K562 (cell line): ENCODE measurements around the gene TLX2. TPM values are rescaled to one million over a fixed set of nuclear protein-coding genes. Genes with fewer than 3 reads are reported as not detected.

Experiments
- CEBPG ChIP-seq, 3 experiments: fragments of 200-800 bp in 1 of 3; sonication (Bioruptor generic) in 1 of 3; sonication (generic) in 1 of 3; formaldehyde crosslinking in 1 of 3; IDR thresholded peaks in 2 of 3; conservative IDR thresholded peaks in 1 of 3; 2 replicates each; pipeline versions ENCODE4 v1.6.1 to v1.8.0; 2016 to 2022; ENCODE audit warnings: missing compliant biosample characterization in 2 of 3, missing genetic modification characterization in 2 of 3, mild to moderate bottlenecking in 1 of 3, missing genetic modification reagents in 1 of 3
- CTBP1 ChIP-seq: fragments of 450-650 bp; IDR thresholded peaks from 2 replicates; pipeline ENCODE4 v1.6.1; 2016; ENCODE audit warnings: borderline replicate concordance
- ELF2 ChIP-seq: fragments of 250-450 bp; sonication (Bioruptor Pico); IDR thresholded peaks from 2 replicates; pipeline ENCODE4 v1.5.0; 2021; ENCODE audit warnings: mild to moderate bottlenecking
- FOXM1 ChIP-seq, 2 experiments: fragments of 450-650 bp in 1 of 2; sonication (generic) in 1 of 2; formaldehyde crosslinking in 1 of 2; IDR thresholded peaks; 2 replicates each; pipeline versions ENCODE4 v1.6.1 to v1.9.0; 2017 to 2022; ENCODE audit warnings: low read depth in 2 of 2, mild to moderate bottlenecking in 2 of 2, missing genetic modification reagents in 1 of 2, moderate library complexity in 1 of 2
- MYC ChIP-seq, 2 experiments: fragments of 250-450 bp in 1 of 2; sonication (Bioruptor Pico) in 1 of 2; IDR thresholded peaks; 2 replicates each; pipeline versions ENCODE4 v1.5.1 to v1.6.1; 2012 to 2021; ENCODE audit warnings: low read depth in 2 of 2, borderline replicate concordance in 1 of 2, improper control_type of control experiment in 1 of 2, low read length in 1 of 2, mild to moderate bottlenecking in 1 of 2, moderate library complexity in 1 of 2
- NCOA2 ChIP-seq, 2 experiments: fragments of 450-650 bp; IDR thresholded peaks; 2 replicates each; pipeline ENCODE4 v1.6.1; 2018; ENCODE audit warnings: mild to moderate bottlenecking in 2 of 2, moderate library complexity in 1 of 2; ENCODE audit not compliant: partially characterized antibody in 2 of 2
- NEUROD1 ChIP-seq: fragments of 150-350 bp; IDR thresholded peaks from 2 replicates; pipeline ENCODE4 v1.6.1; 2014; ENCODE audit warnings: borderline replicate concordance, low read length, low read depth; ENCODE audit not compliant: partially characterized antibody
- POLR3G ChIP-seq: IDR thresholded peaks from 2 replicates; pipeline ENCODE4 v1.6.1; 2011; ENCODE audit not compliant: insufficient read length, insufficient replicate concordance; ENCODE audit errors: extremely low read depth
- RFX1 ChIP-seq: fragments of 450-650 bp; IDR thresholded peaks from 2 replicates; pipeline ENCODE4 v1.6.1; 2016; ENCODE audit warnings: mild to moderate bottlenecking, moderate library complexity
- SMARCE1 ChIP-seq: fragments of 450-650 bp; IDR thresholded peaks from 2 replicates; pipeline ENCODE4 v1.7.1; 2016; ENCODE audit warnings: mild to moderate bottlenecking
- TEAD1 ChIP-seq, 2 experiments: fragments of 450-650 bp in 1 of 2; sonication (generic) in 1 of 2; formaldehyde crosslinking; IDR thresholded peaks; 2 replicates each; pipeline versions ENCODE4 v1.4.0 to v1.8.0; 2020 to 2022; ENCODE audit warnings: mild to moderate bottlenecking in 2 of 2, missing genetic modification reagents in 1 of 2
- ZKSCAN1 ChIP-seq: fragments of 150-350 bp; IDR thresholded peaks from 2 replicates; pipeline ENCODE4 v1.6.1; 2016; ENCODE audit warnings: low read depth, low read length
- ZNF165 ChIP-seq: fragments of 250-450 bp; sonication (Bioruptor Pico); IDR thresholded peaks from 2 replicates; pipeline ENCODE4 v1.4.0; 2020; ENCODE audit warnings: borderline replicate concordance
- polyA plus RNA-seq, 8 experiments: library from polyadenylated mRNA; depleted of rRNA in 4 of 8; stranded (reverse) in 5 of 8; unstranded in 3 of 8; fragments of >200 nt; fragmentation: Nextera tagmentation in 2 of 8; fragmentation: Illumina TruSeq in 1 of 8; extraction: Ambion mirVana in 2 of 8; extraction: Trizol in 1 of 8; gene quantifications; 2 replicates each; pipeline versions ENCODE4 v1.2.1 to v1.2.3, GENCODE V29; 2011 to 2014; ENCODE audit warnings: inconsistent platforms in 1 of 8, missing spikeins in 1 of 8
- total RNA-seq, 7 experiments: library from RNA; depleted of rRNA in 6 of 7; stranded (reverse); fragments of >200 nt in 6 of 7; fragmentation: Illumina TruSeq in 2 of 7; extraction: Trizol in 2 of 7; gene quantifications; 2 replicates each; pipeline versions ENCODE4 v1.2.1 to v1.2.3, GENCODE V29; 2011 to 2021; ENCODE audit warnings: low replicate concordance in 1 of 7
- TF ChIP-seq, protein P1 (sequence below): sonication (generic); formaldehyde crosslinking; IDR thresholded peaks from 2 replicates; pipeline ENCODE4 v1.8.0; 2022; ENCODE audit warnings: mild to moderate bottlenecking, missing genetic modification reagents, borderline replicate concordance
- TF ChIP-seq, protein P2 (sequence below): fragments of 200-800 bp; sonication (Bioruptor generic); IDR thresholded peaks from 2 replicates; pipeline ENCODE4 v1.6.1; 2016; ENCODE audit warnings: missing genetic modification characterization, missing compliant biosample characterization
- TF ChIP-seq, protein P3 (sequence below): fragments of 250-450 bp; sonication (Bioruptor Pico); IDR thresholded peaks from 2 replicates; pipeline ENCODE4 v1.4.0; 2020; ENCODE audit warnings: borderline replicate concordance

TLX2 gene
- total and polyA plus RNA-seq, 9 of the 15 experiments (the other 6 are each of a cell fraction or from before 2014, with no cell fraction given): not detected

GRCh38 chr2:74507145-74507925 is 6.9 kb upstream of the TLX2 start, which contains the start of gene PCGF1 (continued):
- TF ChIP-seq, protein P1, sequence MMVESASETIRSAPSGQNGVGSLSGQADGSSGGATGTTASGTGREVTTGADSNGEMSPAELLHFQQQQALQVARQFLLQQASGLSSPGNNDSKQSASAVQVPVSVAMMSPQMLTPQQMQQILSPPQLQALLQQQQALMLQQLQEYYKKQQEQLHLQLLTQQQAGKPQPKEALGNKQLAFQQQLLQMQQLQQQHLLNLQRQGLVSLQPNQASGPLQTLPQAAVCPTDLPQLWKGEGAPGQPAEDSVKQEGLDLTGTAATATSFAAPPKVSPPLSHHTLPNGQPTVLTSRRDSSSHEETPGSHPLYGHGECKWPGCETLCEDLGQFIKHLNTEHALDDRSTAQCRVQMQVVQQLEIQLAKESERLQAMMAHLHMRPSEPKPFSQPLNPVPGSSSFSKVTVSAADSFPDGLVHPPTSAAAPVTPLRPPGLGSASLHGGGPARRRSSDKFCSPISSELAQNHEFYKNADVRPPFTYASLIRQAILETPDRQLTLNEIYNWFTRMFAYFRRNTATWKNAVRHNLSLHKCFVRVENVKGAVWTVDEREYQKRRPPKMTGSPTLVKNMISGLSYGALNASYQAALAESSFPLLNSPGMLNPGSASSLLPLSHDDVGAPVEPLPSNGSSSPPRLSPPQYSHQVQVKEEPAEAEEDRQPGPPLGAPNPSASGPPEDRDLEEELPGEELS: no peak
- TF ChIP-seq RFX1: peak; percentile 98
- peak; percentile 25 for TF ChIP-seq CTBP1
- TF ChIP-seq, protein P2, sequence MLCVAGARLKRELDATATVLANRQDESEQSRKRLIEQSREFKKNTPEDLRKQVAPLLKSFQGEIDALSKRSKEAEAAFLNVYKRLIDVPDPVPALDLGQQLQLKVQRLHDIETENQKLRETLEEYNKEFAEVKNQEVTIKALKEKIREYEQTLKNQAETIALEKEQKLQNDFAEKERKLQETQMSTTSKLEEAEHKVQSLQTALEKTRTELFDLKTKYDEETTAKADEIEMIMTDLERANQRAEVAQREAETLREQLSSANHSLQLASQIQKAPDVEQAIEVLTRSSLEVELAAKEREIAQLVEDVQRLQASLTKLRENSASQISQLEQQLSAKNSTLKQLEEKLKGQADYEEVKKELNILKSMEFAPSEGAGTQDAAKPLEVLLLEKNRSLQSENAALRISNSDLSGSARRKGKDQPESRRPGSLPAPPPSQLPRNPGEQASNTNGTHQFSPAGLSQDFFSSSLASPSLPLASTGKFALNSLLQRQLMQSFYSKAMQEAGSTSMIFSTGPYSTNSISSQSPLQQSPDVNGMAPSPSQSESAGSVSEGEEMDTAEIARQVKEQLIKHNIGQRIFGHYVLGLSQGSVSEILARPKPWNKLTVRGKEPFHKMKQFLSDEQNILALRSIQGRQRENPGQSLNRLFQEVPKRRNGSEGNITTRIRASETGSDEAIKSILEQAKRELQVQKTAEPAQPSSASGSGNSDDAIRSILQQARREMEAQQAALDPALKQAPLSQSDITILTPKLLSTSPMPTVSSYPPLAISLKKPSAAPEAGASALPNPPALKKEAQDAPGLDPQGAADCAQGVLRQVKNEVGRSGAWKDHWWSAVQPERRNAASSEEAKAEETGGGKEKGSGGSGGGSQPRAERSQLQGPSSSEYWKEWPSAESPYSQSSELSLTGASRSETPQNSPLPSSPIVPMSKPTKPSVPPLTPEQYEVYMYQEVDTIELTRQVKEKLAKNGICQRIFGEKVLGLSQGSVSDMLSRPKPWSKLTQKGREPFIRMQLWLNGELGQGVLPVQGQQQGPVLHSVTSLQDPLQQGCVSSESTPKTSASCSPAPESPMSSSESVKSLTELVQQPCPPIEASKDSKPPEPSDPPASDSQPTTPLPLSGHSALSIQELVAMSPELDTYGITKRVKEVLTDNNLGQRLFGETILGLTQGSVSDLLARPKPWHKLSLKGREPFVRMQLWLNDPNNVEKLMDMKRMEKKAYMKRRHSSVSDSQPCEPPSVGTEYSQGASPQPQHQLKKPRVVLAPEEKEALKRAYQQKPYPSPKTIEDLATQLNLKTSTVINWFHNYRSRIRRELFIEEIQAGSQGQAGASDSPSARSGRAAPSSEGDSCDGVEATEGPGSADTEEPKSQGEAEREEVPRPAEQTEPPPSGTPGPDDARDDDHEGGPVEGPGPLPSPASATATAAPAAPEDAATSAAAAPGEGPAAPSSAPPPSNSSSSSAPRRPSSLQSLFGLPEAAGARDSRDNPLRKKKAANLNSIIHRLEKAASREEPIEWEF: no peak
- peak; percentile 23 for TF ChIP-seq NEUROD1
- peak; percentile 75; the same call in 1 of the 2 replicates for TF ChIP-seq CEBPG (CRISPR knock-in tag; IDR thresholded peaks at IDR 0.05)
- no peak for TF ChIP-seq CEBPG (tag; conservative IDR thresholded peaks at IDR 0.05 in 1 of 2, IDR thresholded peaks at IDR 0.05 in 1 of 2)
- TF ChIP-seq ELF2 (CRISPR knock-in tag): peak; percentile 79; the same call in 1 of the 2 replicates
- no peak for TF ChIP-seq FOXM1 (IDR thresholded peaks at IDR 0.05; ENCODE audit: low read depth)
- TF ChIP-seq FOXM1 (CRISPR knock-in tag; IDR thresholded peaks at IDR 0.05; ENCODE audit: low read depth): no peak
- TF ChIP-seq SMARCE1: no peak
- TF ChIP-seq POLR3G: no peak
- 0 out of 2 replicates have a peak, but pooled peaks have one; percentile 49 for TF ChIP-seq ZKSCAN1
- 0 out of 4 replicates have a peak, but pooled peaks of 1 of the 2 experiments have one; percentile 45 for TF ChIP-seq TEAD1 (CRISPR knock-in tag; IDR thresholded peaks at IDR 0.05)
- TF ChIP-seq NCOA2 (IDR thresholded peaks at IDR 0.05; ENCODE audit: partially characterized antibody in 2 of 2): no peak
- 0 out of 2 replicates have a peak, but pooled peaks have one; percentile 3 for TF ChIP-seq ZNF165 (CRISPR knock-in tag)
- TF ChIP-seq, protein P3, sequence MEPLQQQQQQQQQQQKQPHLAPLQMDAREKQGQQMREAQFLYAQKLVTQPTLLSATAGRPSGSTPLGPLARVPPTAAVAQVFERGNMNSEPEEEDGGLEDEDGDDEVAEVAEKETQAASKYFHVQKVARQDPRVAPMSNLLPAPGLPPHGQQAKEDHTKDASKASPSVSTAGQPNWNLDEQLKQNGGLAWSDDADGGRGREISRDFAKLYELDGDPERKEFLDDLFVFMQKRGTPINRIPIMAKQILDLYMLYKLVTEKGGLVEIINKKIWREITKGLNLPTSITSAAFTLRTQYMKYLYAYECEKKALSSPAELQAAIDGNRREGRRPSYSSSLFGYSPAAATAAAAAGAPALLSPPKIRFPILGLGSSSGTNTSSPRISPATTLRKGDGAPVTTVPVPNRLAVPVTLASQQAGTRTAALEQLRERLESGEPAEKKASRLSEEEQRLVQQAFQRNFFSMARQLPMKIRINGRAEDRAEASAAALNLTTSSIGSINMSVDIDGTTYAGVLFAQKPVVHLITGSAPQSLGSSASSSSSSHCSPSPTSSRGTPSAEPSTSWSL (CRISPR knock-in tag): peak; percentile 88; the same call in 1 of the 2 replicates
- peak; percentile 84 for TF ChIP-seq MYC (IDR thresholded peaks at IDR 0.05; ENCODE audit: low read depth, low read length)
- TF ChIP-seq MYC (CRISPR knock-in tag; IDR thresholded peaks at IDR 0.05; ENCODE audit: borderline replicate concordance, low read depth): peak; percentile 82; the same call in 1 of the 2 replicates
